Choroid plexus epithelial cell (primary cell): Measurements from ENCODE around the gene ATP5F1C.
A peak's percentile ranks its signal among the peaks of the same experiment; 100 is the strongest.

Source experiments
- DNase-seq: peaks from one replicate; pipeline ENCODE4 v3.0.0-alpha.2; 2010; ENCODE audit warnings: low read depth
- H3K4me3 ChIP-seq: 2 replicates; pipeline ENCODE4 v1.5.1; 2011; ENCODE audit warnings: low read depth, mild to moderate bottlenecking, control low read depth, low read length, moderate library complexity
- TF ChIP-seq, protein P1 (sequence below): conservative IDR thresholded peaks from 2 replicates; pipeline ENCODE4 v1.5.1; 2011; ENCODE audit warnings: low read depth, mild to moderate bottlenecking, control low read depth, inconsistent platforms, low read length, moderate library complexity

The ATP5F1C gene

GRCh38 chr10:7819121-7819460 lies 31.1 kb downstream of the ATP5F1C start:
- peak overlapping the region; percentile 94 for H3K4me3 ChIP-seq
- TF ChIP-seq, protein P1, sequence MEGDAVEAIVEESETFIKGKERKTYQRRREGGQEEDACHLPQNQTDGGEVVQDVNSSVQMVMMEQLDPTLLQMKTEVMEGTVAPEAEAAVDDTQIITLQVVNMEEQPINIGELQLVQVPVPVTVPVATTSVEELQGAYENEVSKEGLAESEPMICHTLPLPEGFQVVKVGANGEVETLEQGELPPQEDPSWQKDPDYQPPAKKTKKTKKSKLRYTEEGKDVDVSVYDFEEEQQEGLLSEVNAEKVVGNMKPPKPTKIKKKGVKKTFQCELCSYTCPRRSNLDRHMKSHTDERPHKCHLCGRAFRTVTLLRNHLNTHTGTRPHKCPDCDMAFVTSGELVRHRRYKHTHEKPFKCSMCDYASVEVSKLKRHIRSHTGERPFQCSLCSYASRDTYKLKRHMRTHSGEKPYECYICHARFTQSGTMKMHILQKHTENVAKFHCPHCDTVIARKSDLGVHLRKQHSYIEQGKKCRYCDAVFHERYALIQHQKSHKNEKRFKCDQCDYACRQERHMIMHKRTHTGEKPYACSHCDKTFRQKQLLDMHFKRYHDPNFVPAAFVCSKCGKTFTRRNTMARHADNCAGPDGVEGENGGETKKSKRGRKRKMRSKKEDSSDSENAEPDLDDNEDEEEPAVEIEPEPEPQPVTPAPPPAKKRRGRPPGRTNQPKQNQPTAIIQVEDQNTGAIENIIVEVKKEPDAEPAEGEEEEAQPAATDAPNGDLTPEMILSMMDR: peak; percentile 63
- peak; percentile 67 for DNase-seq

- TF ChIP-seq, protein P1: no peak
- DNase-seq: no peak
- H3K4me3 ChIP-seq: no peak overlapping the region
Measured at GRCh38 chr10:7824251-7824650, 36.3 kb downstream of the ATP5F1C start.

- TF ChIP-seq, protein P1: peak; percentile 63
- peak; percentile 83 for DNase-seq
Measured at GRCh38 chr10:7826971-7827370, 39.0 kb downstream of the ATP5F1C start.

GRCh38 chr10:7829289-7829834 lies 41.4 kb downstream of the ATP5F1C start:
- TF ChIP-seq, protein P1: no peak
- no peak overlapping the region for H3K4me3 ChIP-seq
- DNase-seq: no peak

More at GRCh38 chr10:7826971-7827370, 39.0 kb downstream of the ATP5F1C start:
- no peak overlapping the region for H3K4me3 ChIP-seq

- DNase-seq: peak; percentile 20
- TF ChIP-seq, protein P1: no peak
- no peak overlapping the region for H3K4me3 ChIP-seq
Measured at GRCh38 chr10:7832060-7832459, 44.1 kb downstream of the ATP5F1C start.

DNA sequence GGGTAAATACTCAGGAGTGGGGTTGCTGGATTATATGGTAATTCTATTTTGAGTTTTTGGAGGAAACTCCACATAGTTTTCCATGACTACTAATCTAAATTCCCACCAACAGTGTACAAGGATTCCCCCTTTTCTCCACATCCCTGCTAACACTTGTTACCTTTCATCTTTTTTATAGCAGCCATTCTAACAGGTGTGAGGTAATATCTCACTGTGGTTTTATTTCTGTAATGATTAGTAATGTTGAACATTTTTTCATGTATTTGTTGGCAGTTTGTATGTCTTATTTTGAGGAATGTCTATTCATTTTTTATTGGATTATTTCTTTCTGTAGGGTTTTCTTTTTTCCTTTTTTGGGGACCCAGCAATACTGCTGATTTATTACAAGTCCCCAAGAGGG lies 45.2 kb downstream of the ATP5F1C start:
- DNase-seq: no peak
- H3K4me3 ChIP-seq: no peak overlapping the region
- TF ChIP-seq, protein P1: no peak

GRCh38 chr10:7834262-7834661 lies 46.3 kb downstream of the ATP5F1C start:
- no peak for DNase-seq
- no peak overlapping the region for H3K4me3 ChIP-seq
- TF ChIP-seq, protein P1: no peak
